ENCODE measurements around the gene MEIS2.

Gene MEIS2

GRCh38 chr15:36951731-36952247 is 148.6 kb downstream of the MEIS2 start (continued):
- TF ChIP-seq ZNF701 (tag by site-specific recombination; IDR thresholded peaks at IDR 0.05) (no peak), KLF17 (tag by site-specific recombination; IDR thresholded peaks at IDR 0.05) (peak; percentile 77; the same call in 1 of the 2 replicates), ZNF350 (tag by site-specific recombination; IDR thresholded peaks at IDR 0.05) (no peak), ZNF132 (tag by site-specific recombination; IDR thresholded peaks at IDR 0.05; ENCODE audit: borderline replicate concordance) (no peak), ZNF501 (tag by site-specific recombination; IDR thresholded peaks at IDR 0.05) (peak; percentile 74), SALL2 (tag by site-specific recombination; IDR thresholded peaks at IDR 0.05; ENCODE audit: borderline replicate concordance) (no peak), ZNF133 (tag by site-specific recombination; IDR thresholded peaks at IDR 0.05) (no peak), ZNF785 (tag by site-specific recombination; IDR thresholded peaks at IDR 0.05) (no peak), ZNF610 (tag by site-specific recombination; IDR thresholded peaks at IDR 0.05; ENCODE audit: borderline replicate concordance) (no peak), ZNF596 (tag by site-specific recombination; IDR thresholded peaks at IDR 0.05) (no peak), ZNF221 (tag by site-specific recombination; IDR thresholded peaks at IDR 0.05; ENCODE audit: borderline replicate concordance) (no peak), GLIS2 (tag by site-specific recombination; IDR thresholded peaks at IDR 0.05) (0 out of 2 replicates have a peak, but pooled peaks have one; percentile 36), ZNF624 (tag by site-specific recombination; IDR thresholded peaks at IDR 0.05) (no peak), ZNF629 (tag by site-specific recombination; IDR thresholded peaks at IDR 0.05) (peak; percentile 96), ZNF394 (tag by site-specific recombination; IDR thresholded peaks at IDR 0.05; ENCODE audit: borderline replicate concordance) (peak; percentile 75), ZBTB48 (tag by site-specific recombination; IDR thresholded peaks at IDR 0.05) (no peak), ZNF423 (tag by site-specific recombination; IDR thresholded peaks at IDR 0.05) (no peak), ZNF510 (tag by site-specific recombination; IDR thresholded peaks at IDR 0.05; ENCODE audit: insufficient replicate concordance) (no peak), ZFP3 (tag by site-specific recombination; IDR thresholded peaks at IDR 0.05; ENCODE audit: low read depth) (no peak), ZNF24 (tag by site-specific recombination; IDR thresholded peaks at IDR 0.05) (peak; percentile 98), ZSCAN16 (tag by site-specific recombination; IDR thresholded peaks at IDR 0.05) (no peak), ZNF621 (tag by site-specific recombination; IDR thresholded peaks at IDR 0.05) (no peak), ZNF140 (tag by site-specific recombination; IDR thresholded peaks at IDR 0.05) (no peak), ZNF174 (tag by site-specific recombination; IDR thresholded peaks at IDR 0.05) (no peak)
- TF ChIP-seq, protein P1, sequence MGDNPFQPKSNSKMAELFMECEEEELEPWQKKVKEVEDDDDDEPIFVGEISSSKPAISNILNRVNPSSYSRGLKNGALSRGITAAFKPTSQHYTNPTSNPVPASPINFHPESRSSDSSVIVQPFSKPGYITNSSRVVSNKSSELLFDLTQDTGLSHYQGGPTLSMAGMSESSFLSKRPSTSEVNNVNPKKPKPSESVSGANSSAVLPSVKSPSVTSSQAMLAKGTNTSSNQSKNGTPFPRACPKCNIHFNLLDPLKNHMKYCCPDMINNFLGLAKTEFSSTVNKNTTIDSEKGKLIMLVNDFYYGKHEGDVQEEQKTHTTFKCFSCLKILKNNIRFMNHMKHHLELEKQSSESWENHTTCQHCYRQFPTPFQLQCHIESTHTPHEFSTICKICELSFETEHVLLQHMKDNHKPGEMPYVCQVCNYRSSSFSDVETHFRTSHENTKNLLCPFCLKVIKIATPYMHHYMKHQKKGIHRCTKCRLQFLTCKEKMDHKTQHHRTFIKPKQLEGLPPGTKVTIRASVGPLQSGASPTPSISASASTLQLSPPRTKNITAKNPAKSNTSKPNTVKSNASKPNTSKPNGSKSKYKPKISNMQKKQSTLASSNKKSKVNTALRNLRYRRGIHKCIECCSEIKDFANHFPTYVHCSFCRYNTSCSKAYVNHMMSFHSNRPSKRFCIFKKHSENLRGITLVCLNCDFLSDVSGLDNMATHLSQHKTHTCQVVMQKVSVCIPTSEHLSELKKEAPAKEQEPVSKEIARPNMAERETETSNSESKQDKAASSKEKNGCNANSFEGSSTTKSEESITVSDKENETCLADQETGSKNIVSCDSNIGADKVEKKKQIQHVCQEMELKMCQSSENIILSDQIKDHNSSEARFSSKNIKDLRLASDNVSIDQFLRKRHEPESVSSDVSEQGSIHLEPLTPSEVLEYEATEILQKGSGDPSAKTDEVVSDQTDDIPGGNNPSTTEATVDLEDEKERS (tag by site-specific recombination; IDR thresholded peaks at IDR 0.05): no peak
- TF ChIP-seq, protein P2, sequence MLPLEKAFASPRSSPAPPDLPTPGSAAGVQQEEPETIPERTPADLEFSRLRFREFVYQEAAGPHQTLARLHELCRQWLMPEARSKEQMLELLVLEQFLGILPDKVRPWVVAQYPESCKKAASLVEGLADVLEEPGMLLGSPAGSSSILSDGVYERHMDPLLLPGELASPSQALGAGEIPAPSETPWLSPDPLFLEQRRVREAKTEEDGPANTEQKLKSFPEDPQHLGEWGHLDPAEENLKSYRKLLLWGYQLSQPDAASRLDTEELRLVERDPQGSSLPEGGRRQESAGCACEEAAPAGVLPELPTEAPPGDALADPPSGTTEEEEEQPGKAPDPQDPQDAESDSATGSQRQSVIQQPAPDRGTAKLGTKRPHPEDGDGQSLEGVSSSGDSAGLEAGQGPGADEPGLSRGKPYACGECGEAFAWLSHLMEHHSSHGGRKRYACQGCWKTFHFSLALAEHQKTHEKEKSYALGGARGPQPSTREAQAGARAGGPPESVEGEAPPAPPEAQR (tag by site-specific recombination; IDR thresholded peaks at IDR 0.05): no peak
- TF ChIP-seq, protein P3, sequence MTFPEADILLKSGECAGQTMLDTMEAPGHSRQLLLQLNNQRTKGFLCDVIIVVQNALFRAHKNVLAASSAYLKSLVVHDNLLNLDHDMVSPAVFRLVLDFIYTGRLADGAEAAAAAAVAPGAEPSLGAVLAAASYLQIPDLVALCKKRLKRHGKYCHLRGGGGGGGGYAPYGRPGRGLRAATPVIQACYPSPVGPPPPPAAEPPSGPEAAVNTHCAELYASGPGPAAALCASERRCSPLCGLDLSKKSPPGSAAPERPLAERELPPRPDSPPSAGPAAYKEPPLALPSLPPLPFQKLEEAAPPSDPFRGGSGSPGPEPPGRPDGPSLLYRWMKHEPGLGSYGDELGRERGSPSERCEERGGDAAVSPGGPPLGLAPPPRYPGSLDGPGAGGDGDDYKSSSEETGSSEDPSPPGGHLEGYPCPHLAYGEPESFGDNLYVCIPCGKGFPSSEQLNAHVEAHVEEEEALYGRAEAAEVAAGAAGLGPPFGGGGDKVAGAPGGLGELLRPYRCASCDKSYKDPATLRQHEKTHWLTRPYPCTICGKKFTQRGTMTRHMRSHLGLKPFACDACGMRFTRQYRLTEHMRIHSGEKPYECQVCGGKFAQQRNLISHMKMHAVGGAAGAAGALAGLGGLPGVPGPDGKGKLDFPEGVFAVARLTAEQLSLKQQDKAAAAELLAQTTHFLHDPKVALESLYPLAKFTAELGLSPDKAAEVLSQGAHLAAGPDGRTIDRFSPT (tag by site-specific recombination; IDR thresholded peaks at IDR 0.05): peak; percentile 83; the same call in 1 of the 2 replicates
- TF ChIP-seq, protein P4, sequence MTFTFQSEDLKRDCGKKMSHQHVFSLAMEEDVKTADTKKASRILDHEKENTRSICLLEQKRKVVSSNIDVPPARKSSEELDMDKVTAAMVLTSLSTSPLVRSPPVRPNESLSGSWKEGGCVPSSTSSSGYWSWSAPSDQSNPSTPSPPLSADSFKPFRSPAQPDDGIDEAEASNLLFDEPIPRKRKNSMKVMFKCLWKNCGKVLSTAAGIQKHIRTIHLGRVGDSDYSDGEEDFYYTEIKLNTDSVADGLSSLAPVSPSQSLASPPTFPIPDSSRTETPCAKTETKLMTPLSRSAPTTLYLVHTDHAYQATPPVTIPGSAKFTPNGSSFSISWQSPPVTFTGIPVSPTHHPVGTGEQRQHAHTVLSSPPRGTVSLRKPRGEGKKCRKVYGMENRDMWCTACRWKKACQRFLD (tag by site-specific recombination; IDR thresholded peaks at IDR 0.05): no peak

All from HEK293 (cell line).